Cardiac muscle cell (in vitro differentiated cells and primary cell): ENCODE measurements around the gene CISTR. TPM values are rescaled to one million over a fixed set of nuclear protein-coding genes. Genes with fewer than 3 reads are reported as not detected.

Experiments used
- DNase-seq, 2 donors: peaks; one replicate each; pipeline versions ENCODE4 v3.0.0 to v3.0.0-alpha.2; 2010 to 2017; ENCODE audit warnings: low read depth in 1 of 2, low spot score in 1 of 2
- H3K27ac ChIP-seq: fragments of 200-600 bp; sonication (generic); 2 replicates; pipeline ENCODE4 v1.5.1; 2016
- H3K27me3 ChIP-seq: fragments of 200-600 bp; sonication (generic); 2 replicates; pipeline ENCODE4 v1.6.0; 2016; ENCODE audit warnings: control low read depth
- H3K36me3 ChIP-seq: fragments of 200-600 bp; sonication (generic); 2 replicates; pipeline ENCODE4 v1.5.1; 2016; ENCODE audit warnings: control low read depth
- H3K4me1 ChIP-seq: fragments of 200-600 bp; sonication (generic); 2 replicates; pipeline ENCODE4 v1.8.1; 2017; ENCODE audit warnings: low read depth, mild to moderate bottlenecking, mixed run types
- H3K4me3 ChIP-seq: fragments of 200-600 bp; sonication (generic); 2 replicates; pipeline ENCODE4 v1.5.1; 2016; ENCODE audit warnings: mild to moderate bottlenecking
- H3K9me3 ChIP-seq: fragments of 200-600 bp; sonication (generic); 2 replicates; pipeline ENCODE4 v1.5.1; 2017; ENCODE audit warnings: low read depth, mild to moderate bottlenecking, control low read depth
- CTCF ChIP-seq: IDR thresholded peaks from 2 replicates; pipeline ENCODE4 v1.5.1; 2012; ENCODE audit warnings: low read depth, mild to moderate bottlenecking, low read length
- polyA plus RNA-seq: library from polyadenylated mRNA; unstranded; fragments of >200 nt; fragmentation: Nextera tagmentation; extraction: Ambion mirVana; gene quantifications from 2 replicates; pipeline ENCODE4 v1.2.1, GENCODE V29; 2016
- total RNA-seq: library from RNA; depleted of rRNA; stranded (reverse); fragments of >200 nt; gene quantifications from 2 replicates; pipeline ENCODE4 v1.2.3, GENCODE V29; 2016

Gene CISTR
- total and polyA plus RNA-seq, 2 experiments from 2014 or later = 0.34 TPM; not detected in 1

DNA sequence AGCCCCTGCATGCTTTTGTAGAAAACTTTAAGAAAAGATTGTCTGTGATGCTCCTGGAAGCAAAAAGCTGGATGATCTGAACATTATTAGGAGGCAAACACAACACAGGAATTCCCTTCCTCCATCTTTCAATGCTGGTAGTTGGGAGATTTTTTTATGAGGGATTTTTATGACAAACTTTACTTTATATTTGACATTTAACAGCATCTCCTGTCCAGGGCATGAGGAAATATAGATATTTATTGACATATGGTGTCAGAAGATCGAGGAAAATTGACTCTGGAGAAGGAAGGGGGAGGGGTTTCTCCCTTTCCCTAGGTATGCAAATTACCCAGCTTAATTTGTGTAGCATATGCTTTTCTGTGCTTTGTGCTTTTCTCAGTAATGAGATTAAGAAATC, 37.8 kb upstream of the CISTR start:
- H3K4me3 ChIP-seq = no peak overlapping the region
- no peak for DNase-seq

DNA sequence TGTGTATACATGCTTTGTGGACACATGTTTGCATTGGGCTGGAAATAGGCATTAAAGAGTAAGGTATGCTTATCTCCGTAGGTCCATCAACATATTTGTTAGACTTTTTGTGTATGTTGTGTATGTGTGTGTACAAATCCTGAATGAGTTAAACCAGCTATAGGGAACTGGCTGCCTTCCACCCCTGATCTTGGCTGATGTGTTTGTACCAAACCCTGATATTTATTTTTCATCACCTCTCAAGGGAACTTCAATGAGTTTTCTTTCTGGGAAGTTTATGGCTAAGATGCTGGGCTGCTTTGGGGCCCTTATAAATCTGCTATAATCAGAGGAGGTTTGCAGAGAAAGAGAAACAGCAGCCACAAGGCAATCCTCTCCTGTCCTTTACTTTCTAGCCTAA, 37.1 kb upstream of the CISTR start:
- H3K4me1 ChIP-seq = no peaks in the 10 kb centered on the region
- no peaks in the 10 kb centered on the region for H3K36me3 ChIP-seq
- H3K27me3 ChIP-seq = peaks cover 74% of the 10 kb centered on the region
- no peak for TF ChIP-seq CTCF
- DNase-seq = no peak
- no peak overlapping the region for H3K4me3 ChIP-seq
- H3K27ac ChIP-seq = no peak overlapping the region
- no peaks in the 10 kb centered on the region for H3K9me3 ChIP-seq

More for the DNA sequence above, 37.8 kb upstream of the CISTR start:
- Histone ChIP-seq H3K27ac (no peak overlapping the region), H3K27me3 (peaks cover 81% of the 10 kb centered on the region), H3K4me1 (no peaks in the 10 kb centered on the region), H3K36me3 (no peaks in the 10 kb centered on the region), H3K9me3 (no peaks in the 10 kb centered on the region)
- TF ChIP-seq CTCF = no peak

DNA sequence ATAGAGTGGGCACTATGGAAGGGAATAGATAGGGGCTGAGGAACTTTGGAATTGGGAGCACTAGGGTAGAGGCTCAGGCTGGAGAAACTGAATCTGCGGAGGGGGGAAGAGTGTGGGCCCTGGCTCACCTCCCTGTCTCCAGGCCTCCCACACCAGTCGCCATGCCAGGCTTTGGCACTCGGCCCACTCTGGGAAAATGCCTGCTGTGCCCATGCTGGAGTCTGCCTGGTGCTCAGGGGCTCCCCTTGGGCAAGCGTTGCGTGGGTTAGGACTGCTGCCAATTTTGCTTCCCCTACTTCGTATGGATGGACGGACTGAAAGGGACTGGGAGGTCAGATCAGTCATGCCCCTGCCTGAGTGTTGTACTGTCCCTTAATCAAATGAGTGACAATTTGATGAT, 34.6 kb upstream of the CISTR start:
- Histone ChIP-seq H3K27me3 (peaks cover 75% of the 10 kb centered on the region), H3K9me3 (no peaks in the 10 kb centered on the region), H3K36me3 (no peaks in the 10 kb centered on the region), H3K27ac (no peak overlapping the region), H3K4me1 (no peaks in the 10 kb centered on the region), H3K4me3 (no peak overlapping the region)
- TF ChIP-seq CTCF = no peak
- no peak for DNase-seq

GRCh38 chr12:53785161-53785560, 33.4 kb upstream of the CISTR start:
- Histone ChIP-seq H3K4me3 (no peak overlapping the region), H3K27me3 (peaks cover 85% of the 10 kb centered on the region), H3K27ac (no peak overlapping the region), H3K36me3 (no peaks in the 10 kb centered on the region), H3K9me3 (no peaks in the 10 kb centered on the region), H3K4me1 (no peaks in the 10 kb centered on the region)
- TF ChIP-seq CTCF = no peak
- DNase-seq = no peak

DNA sequence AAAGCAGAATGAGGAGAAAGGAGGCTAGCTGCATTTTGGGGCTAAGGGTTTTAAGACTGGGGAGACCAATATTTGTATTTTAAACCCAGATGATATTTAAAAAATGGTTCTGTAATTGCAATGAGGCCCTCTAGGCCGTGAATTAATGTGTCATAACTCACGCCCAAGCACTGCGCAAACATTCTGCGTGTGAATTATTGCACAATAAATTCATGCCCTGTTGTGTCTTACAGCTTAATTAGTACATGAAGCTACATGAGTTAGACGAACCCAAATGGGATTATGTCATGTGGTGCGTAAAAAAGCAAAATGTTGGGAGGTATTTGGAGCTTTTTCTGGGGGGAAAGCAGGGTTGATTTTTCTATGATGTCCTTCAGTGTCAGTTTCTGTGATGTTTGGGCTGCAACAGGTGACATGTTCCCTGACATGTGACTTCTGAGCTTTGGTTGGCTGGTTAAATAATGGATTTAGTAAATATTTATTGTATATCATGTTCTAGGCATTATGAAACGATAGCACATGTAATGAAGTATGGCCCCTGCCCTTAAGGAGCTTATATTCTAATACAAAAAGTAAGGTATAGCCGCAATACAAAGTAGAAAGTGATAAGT, 30.4 kb upstream of the CISTR start:
- TF ChIP-seq CTCF = no peak
- DNase-seq = no peak
- Histone ChIP-seq H3K27ac (no peak overlapping the region), H3K36me3 (no peaks in the 10 kb centered on the region), H3K4me3 (no peak overlapping the region), H3K9me3 (no peaks in the 10 kb centered on the region), H3K27me3 (peaks cover 82% of the 10 kb centered on the region), H3K4me1 (no peaks in the 10 kb centered on the region)
